GM12874 (cell line): Measurements from ENCODE around the gene MYO7A.

Experiments used
- TF ChIP-seq, protein P1 (sequence below): IDR thresholded peaks from 2 replicates; pipeline ENCODE4 v1.5.1; 2011; ENCODE audit warnings: low read depth, mild to moderate bottlenecking, control low read depth, low read length, moderate library complexity; ENCODE audit not compliant: insufficient read depth

Gene MYO7A

DNA sequence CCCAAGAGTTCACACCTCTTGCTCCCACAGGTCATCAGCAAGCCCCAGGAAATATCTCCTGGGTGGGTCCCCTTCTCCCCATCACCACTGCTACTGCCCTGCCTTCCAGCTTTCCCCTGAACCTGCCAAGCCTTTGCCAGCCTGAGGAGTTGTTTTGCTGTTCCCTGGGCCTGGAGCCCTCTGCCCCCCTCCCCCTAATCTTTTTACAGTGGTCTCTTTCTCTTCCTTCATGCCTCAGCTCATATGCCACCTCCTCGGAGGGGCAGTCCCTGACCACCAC lies 18.9 kb downstream of the MYO7A start:
- TF ChIP-seq, protein P1, sequence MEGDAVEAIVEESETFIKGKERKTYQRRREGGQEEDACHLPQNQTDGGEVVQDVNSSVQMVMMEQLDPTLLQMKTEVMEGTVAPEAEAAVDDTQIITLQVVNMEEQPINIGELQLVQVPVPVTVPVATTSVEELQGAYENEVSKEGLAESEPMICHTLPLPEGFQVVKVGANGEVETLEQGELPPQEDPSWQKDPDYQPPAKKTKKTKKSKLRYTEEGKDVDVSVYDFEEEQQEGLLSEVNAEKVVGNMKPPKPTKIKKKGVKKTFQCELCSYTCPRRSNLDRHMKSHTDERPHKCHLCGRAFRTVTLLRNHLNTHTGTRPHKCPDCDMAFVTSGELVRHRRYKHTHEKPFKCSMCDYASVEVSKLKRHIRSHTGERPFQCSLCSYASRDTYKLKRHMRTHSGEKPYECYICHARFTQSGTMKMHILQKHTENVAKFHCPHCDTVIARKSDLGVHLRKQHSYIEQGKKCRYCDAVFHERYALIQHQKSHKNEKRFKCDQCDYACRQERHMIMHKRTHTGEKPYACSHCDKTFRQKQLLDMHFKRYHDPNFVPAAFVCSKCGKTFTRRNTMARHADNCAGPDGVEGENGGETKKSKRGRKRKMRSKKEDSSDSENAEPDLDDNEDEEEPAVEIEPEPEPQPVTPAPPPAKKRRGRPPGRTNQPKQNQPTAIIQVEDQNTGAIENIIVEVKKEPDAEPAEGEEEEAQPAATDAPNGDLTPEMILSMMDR, result no peak

DNA sequence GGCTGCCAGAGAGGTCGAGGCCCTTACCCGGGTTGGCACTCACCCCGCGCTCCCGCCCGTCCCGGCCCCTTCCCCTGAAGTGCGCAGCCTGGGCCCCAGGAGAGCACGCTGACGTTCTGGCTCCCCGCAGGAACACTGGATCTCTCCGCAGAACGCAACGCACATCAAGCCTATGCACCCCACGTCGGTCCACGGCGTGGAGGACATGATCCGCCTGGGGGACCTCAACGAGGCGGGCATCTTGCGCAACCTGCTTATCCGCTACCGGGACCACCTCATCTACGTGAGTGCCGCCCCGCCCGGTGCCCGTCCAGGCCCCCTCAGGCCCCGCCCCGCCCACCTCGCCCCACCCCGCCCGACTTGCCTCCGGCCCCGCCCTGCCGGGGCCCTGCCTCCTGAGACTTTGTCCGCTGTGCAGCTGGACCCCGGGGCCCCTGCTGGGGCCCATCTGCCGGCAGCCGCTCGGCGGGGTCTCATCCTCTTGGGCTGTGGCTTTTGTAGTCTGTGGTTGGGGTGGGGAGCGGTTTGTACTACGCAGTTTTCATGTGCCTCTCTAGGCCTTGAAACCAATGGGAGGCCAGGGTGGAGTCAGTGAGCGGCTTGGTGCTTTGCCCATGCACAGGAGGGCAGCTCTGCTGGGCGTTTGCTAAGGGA lies 19.7 kb downstream of the MYO7A start:
- TF ChIP-seq, protein P1, result no peak

DNA sequence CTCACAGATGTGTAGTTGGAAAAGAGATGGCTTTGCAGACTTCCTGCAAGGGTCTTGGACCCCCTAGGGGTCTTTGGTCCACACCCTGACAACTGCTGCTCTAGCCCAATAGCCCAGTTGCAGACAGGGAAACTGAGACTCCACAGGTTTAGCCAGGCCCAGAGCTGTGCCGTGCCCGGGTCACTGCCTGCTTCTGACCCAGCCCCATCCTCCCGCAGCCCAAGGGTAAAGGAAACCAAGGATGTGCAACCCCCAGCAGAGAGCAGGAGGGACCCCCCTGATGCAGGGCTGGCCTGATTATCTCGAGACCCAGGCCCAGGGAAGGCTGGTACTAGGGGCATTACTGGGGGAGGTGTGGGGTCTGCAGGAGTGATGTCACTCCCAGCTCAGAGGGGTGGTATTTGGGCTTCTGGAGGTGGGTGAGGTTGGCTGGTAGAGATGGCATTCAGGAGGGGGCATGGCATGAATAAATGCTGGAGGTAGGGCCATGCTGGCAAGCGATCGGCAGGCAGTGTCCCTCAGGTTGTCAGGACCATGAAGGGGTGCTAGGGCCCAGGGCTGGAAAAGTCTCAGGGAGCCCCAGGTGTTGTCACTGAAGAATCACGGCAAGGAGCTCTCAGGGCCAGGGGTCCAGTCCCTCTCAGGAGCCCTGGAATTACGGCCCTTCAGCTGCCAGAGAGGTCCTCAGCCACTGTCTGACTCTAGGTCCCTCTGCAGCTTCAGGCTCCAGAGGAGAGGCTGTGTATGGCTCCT lies 21.1 kb downstream of the MYO7A start:
- TF ChIP-seq, protein P1, result no peak

DNA sequence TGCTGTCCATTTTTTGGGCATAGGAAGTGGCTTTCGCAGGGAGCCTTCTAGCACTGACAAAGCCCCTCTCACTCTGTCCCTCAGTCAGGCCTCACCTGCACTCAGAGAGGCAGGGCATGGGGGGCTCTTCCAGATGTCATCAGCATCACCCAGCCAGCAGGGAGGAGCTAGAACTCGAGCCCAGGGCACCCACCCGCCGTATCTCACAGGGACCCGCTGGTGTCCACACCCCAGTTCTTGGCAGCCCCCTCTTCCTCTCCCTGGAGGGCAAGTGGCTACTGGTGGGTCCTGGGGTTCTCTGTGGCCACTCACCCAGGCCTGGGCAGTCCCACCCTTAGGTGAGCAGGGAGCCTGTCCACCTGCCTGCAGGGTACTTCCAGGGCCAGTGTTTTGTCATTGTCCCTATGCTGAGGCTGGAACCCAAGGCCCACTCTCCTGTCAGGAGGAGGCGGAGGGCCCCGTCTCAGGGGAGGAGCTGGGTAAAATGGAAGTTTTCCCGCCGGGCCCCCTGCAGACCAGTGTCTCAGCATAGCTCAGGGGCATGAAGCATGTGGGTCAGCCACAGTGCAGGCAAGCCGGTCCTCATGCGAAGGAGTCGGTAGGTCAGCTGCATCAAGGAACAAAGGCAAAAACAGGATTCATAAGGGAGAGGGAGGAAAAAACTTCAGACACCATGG lies 21.8 kb downstream of the MYO7A start:
- TF ChIP-seq, protein P1, result no peak

DNA sequence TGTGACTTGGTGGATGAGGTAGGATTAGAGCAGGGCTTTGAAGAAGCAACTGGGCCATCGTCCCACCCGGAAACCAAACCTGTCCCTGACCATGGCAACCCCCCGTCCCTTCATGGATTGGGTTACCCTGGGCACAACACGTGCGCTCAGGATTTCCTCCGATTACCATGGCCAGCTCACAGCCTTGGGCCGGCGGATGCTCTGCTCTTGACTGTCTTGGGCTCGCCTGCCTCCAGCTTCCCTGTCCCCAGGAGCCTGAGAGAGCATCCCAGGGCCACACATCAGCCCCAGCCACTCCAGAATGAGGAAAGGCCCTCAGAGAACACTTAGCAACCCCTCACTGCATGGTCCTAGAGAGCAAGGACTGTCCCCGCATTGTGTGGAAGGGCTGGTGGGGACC lies 22.8 kb downstream of the MYO7A start:
- TF ChIP-seq, protein P1, result no peak

DNA sequence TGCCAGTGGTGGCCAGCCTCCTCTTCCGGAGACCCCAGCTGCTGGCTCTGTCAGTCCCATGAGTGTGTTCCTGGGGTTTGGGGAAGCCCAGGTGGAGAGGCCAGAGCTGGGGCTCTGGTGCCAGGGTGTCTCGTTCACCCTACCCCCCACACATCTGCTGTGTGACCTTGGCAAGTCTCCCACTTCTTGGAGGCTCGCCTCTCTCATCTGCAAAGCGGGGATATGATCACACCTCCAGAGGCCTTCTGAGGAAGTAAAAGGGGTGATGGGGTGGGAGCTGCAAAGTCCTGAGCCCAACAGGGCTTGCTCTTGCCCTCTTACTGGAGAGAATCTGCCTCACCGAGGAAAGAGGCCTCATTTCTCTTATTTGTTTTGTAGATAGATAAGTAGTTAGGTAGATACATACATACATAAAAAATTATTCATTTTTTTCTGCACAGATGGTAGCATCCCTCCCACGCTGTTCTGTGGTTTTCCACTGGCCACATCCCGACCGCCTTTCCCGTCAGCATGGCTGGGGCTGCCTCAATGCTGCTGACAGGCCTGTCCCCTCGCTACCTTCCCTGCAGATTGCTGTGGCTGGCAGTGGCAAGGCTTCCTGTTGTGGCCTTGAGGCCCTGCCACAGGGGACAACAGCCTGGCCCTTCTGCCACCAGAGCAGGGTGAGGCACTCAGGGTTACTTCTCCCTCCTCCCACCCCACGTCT lies 23.9 kb downstream of the MYO7A start:
- TF ChIP-seq, protein P1, result no peak

DNA sequence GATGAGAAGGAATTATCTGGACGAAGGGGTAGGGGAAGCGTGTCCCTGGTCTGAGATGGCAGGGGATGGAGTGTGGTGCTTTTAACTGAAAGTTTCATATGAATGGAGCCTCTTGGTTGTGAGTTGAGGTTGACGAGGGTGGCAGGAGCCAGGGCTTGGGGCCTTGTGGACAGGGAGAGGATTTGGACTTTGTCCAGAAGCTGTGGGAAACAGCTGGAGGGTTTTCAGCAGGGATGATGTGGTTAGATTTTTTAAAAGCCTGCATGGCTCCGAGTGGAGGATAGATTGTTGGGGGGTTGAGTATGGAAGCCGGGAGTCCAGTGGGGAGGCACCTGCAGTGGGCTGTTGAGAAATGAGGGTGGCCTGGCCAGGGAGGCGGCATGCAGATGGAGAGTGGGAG lies 24.8 kb downstream of the MYO7A start:
- TF ChIP-seq, protein P1, result no peak
